ENCODE data around the gene CD101.

DNA sequence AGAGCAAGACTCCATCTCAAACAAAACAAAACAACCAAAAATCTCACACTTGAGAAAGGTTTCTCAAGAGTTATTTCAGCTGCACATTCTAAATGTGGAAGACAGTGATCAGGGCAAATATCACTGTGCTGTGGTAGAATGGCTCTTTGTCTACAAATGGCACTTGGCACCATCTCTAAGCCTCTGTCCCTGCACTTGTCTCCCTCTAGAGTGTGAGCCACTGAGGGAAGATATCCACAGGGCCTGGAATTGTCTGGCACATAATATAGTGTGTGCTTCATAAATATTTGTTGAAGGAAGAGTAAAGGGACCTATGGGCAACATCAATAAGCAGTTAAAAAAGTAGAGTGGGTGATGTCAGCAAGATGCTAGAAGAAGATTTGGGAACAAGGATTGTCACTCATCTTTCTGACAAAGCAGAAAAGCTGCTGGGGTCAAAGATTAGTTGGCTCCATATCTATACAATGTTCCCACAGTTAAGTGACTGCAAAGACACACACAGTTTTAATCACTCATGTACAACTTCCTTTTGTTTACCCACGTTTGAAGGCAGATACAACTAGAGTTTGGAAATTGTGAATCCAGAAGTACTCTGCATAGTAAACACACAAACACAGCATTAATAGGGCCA, 19.1 kb downstream of the CD101 start:
- TF ChIP-seq, protein P1, sequence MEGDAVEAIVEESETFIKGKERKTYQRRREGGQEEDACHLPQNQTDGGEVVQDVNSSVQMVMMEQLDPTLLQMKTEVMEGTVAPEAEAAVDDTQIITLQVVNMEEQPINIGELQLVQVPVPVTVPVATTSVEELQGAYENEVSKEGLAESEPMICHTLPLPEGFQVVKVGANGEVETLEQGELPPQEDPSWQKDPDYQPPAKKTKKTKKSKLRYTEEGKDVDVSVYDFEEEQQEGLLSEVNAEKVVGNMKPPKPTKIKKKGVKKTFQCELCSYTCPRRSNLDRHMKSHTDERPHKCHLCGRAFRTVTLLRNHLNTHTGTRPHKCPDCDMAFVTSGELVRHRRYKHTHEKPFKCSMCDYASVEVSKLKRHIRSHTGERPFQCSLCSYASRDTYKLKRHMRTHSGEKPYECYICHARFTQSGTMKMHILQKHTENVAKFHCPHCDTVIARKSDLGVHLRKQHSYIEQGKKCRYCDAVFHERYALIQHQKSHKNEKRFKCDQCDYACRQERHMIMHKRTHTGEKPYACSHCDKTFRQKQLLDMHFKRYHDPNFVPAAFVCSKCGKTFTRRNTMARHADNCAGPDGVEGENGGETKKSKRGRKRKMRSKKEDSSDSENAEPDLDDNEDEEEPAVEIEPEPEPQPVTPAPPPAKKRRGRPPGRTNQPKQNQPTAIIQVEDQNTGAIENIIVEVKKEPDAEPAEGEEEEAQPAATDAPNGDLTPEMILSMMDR (conservative IDR thresholded peaks at IDR 0.05), result no peak
- no peak for TF ChIP-seq EZH2 (IDR thresholded peaks at IDR 0.05; ENCODE audit: low read depth)
